HepG2 (cell line): ENCODE measurements around the gene HIC1. TPM values are rescaled to one million over a fixed set of nuclear protein-coding genes. Genes with fewer than 3 reads are reported as not detected.

ENCODE experiments used
- NFIC ChIP-seq: IDR thresholded peaks from 2 replicates; pipeline ENCODE4 v1.6.1; 2012; ENCODE audit warnings: mild to moderate bottlenecking, low read length, inconsistent platforms
- NR1H2 ChIP-seq: sonication (generic); formaldehyde crosslinking; IDR thresholded peaks from 2 replicates; pipeline ENCODE4 v1.8.1; 2022; ENCODE audit warnings: low read depth, missing genetic modification reagents, borderline replicate concordance
- STAT5B ChIP-seq: sonication (generic); formaldehyde crosslinking; IDR thresholded peaks from 2 replicates; pipeline ENCODE4 v1.4.0; 2020; ENCODE audit warnings: missing genetic modification reagents
- ZBTB40 ChIP-seq, 2 experiments: fragments of 450-650 bp in 1 of 2; sonication (generic) in 1 of 2; formaldehyde crosslinking in 1 of 2; IDR thresholded peaks; 2 replicates each; pipeline versions ENCODE4 v1.6.1 to v1.8.0; 2016 to 2022; ENCODE audit warnings: antibody characterized with exemption in 1 of 2, mild to moderate bottlenecking in 1 of 2, missing genetic modification reagents in 1 of 2
- ZHX1 ChIP-seq: sonication (generic); formaldehyde crosslinking; IDR thresholded peaks from 2 replicates; pipeline ENCODE4 v1.8.1; 2022; ENCODE audit warnings: low read depth, mild to moderate bottlenecking, missing genetic modification reagents
- ZNF142 ChIP-seq: sonication (generic); formaldehyde crosslinking; IDR thresholded peaks from 2 replicates; pipeline ENCODE4 v1.4.0; 2020; ENCODE audit warnings: missing genetic modification reagents
- ZNF30 ChIP-seq: sonication (generic); formaldehyde crosslinking; IDR thresholded peaks from 2 replicates; pipeline ENCODE4 v1.5.0; 2020; ENCODE audit warnings: mild to moderate bottlenecking, missing genetic modification reagents
- polyA plus RNA-seq, 8 experiments: library from polyadenylated mRNA; depleted of rRNA in 3 of 8; stranded (reverse) in 7 of 8; unstranded in 1 of 8; fragments of >200 nt; fragmentation: Illumina TruSeq in 4 of 8; extraction: Trizol in 4 of 8; gene quantifications; 2 replicates each; pipeline versions ENCODE4 v1.2.1 to v1.2.3, GENCODE V29; 2011 to 2016; ENCODE audit warnings: low read depth in 4 of 8, missing spikeins in 1 of 8, mixed read lengths in 1 of 8; ENCODE audit not compliant: insufficient read depth in 1 of 8
- total RNA-seq, 5 experiments: library from RNA; depleted of rRNA; stranded (reverse); fragments of >200 nt; fragmentation: Illumina TruSeq; extraction: Trizol; gene quantifications; 2 replicates each; pipeline ENCODE4 v1.2.3, GENCODE V29; 2016; ENCODE audit warnings: low read depth in 1 of 5

The HIC1 gene
- total and polyA plus RNA-seq, 2 of the 13 experiments (the other 11 are each of a cell fraction or from before 2014, with no cell fraction given), result 0.04 to 0.31 TPM

- no peak for TF ChIP-seq ZNF142 (CRISPR knock-in tag)
- peak; percentile 63; the same call in 1 of the 2 replicates for TF ChIP-seq ZHX1 (CRISPR knock-in tag)
- TF ChIP-seq ZNF30, result no peak
- no peak for TF ChIP-seq ZBTB40 (IDR thresholded peaks at IDR 0.05)
- peak; percentile 67; the same call in 1 of the 2 replicates for TF ChIP-seq ZBTB40 (CRISPR knock-in tag; IDR thresholded peaks at IDR 0.05)
- no peak for TF ChIP-seq NFIC
- 0 out of 2 replicates have a peak, but pooled peaks have one; percentile 76 for TF ChIP-seq NR1H2 (CRISPR knock-in tag)
- TF ChIP-seq STAT5B (CRISPR knock-in tag), result no peak
Observed at GRCh38 chr17:2029911-2030778, 24.8 kb upstream of the HIC1 start, which contains the start of gene DPH1 (continued).
